HPDE6-E6E7 (cell line): ENCODE results near the gene SEH1L.
A peak's percentile ranks its signal among the peaks of the same experiment; 100 is the strongest.
"Not testable (repeated sequence)": the region's sequence is repeated elsewhere in the genome, so short reads cannot be mapped to it uniquely, and the experiment has no call there.

ENCODE experiments used
- DNase-seq: peaks from one replicate; pipeline ENCODE4 v3.0.0; 2011; ENCODE audit warnings: missing footprints; ENCODE audit errors: extremely low spot score

The SEH1L gene, protein sequence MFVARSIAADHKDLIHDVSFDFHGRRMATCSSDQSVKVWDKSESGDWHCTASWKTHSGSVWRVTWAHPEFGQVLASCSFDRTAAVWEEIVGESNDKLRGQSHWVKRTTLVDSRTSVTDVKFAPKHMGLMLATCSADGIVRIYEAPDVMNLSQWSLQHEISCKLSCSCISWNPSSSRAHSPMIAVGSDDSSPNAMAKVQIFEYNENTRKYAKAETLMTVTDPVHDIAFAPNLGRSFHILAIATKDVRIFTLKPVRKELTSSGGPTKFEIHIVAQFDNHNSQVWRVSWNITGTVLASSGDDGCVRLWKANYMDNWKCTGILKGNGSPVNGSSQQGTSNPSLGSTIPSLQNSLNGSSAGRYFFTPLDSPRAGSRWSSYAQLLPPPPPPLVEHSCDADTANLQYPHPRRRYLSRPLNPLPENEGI

DNA sequence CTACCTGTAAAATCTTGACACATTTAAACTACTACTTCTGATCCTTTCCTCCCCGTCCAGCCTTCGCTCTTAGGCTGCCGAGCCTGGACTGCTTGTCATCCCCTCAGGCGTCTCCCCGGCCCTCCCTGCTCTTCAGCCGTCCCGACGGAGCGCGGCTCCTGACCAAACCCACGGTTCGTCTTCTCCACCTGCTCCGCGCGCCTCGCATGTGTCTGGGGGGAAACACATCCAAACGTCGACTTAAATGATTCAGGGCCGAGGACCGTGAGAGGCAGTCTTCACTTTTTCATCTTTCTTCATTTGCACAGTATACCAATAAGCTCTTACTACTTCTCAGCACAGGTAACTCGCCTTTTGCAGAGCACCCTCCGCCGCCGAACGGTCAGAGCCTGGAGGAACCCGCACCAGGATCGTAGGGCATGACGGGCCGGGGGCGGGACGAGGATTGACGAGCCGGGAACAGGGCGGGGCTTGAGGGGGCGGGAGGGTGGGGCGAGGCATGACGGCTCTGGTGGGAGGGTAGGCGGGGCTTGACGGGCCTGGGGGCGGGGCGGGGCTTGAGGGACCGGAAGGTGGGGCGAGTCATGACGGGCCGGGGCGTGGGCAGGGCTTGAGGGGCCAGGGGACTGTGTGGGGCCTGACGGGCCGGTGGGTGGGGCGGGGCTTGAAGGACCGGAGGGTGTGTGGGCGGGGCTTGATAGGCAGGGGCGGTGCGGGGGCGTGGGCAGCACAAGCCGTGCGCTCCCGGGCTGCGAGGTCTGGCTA lies at the start of gene SEH1L:
Gene SEH1L, plus strand, starts transcription at position 727 of the 765 bp plus-strand sequence. CDS start 111 bp downstream, outside the sequence.
- peak; percentile 92 for DNase-seq

DNA sequence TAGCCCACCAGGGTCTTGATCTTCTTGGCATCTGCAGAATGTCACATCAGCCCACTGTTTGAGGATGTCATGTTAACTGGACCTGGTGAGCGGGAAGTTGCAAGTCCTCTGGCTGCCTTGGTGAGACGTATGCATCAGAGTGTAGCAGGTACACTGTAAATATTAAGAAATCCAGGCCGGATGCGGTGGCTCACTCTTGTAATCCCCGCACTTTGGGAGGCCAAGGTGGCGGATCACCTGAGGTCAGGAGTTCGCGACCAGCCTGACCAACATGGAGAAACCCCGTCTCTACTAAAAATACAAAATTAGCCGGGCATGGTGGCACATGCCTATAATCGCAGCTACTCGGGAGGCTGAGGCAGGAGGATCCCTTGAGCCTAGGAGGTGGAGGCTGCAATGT lies 46.6 kb upstream of the SEH1L start:
- DNase-seq: not testable (repeated sequence)

DNA sequence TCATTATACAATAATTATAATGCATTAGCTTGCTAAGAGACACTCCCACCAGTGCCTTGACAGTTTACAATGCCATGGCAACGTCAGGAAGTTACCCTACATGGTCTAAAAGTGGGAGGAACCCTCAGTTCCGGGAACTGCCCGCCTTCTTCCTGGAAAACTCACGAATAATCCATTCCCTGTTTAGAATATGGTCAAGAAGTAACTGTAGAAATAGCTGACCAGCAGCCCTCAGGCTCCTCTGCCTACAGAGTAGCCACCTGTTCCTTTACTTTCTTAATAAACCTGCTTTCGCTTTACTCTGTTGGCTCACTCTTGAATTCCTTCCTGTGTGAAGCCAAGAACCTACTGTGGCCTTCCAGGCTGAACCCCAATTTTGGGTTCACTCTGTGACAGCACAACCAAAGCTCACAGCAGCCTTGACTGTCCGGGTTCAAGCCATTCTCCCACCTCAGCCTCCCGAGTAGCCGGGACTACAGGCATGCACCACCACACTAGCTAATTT lies 43.7 kb upstream of the SEH1L start:
- no peak for DNase-seq

DNA sequence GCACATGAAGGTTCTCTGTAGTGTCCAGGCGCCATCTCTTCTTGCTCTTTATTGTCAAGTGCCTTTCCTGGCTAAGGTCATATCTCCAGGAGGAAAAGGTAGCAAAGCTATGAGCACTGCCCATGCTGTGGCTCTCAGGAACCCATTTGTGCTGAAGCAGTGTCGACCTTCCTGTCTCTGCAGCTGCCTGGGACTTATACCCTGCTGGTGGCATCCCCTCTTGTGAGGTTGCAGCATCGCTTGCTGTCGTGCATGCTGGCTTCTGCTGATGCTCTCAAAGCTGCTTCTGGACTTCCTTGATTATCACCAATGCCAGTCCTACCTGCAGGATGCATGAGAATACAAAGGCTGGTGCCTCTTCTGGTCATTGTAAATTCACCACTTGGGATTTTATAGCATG lies 41.7 kb upstream of the SEH1L start:
- DNase-seq: no peak

DNA sequence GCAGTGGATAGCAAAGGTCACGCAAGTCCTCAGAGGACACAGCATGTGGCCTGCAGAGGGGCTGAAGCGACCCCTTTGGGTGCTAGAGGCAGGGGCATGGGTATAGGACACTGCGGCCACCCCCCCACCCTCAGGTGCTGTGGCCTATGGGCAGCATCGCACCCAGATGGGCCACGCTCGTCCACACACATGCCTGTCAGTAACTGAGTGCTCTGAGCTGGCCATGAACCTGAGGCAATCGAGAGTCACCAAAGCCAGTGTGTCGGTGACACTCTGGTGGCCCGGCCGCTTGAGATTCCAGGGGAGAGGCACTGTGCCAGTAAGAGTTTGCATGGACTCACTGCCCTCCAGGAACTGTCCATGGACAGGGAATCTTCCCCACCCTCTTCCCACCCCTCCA lies 41.0 kb upstream of the SEH1L start:
- DNase-seq: no peak

DNA sequence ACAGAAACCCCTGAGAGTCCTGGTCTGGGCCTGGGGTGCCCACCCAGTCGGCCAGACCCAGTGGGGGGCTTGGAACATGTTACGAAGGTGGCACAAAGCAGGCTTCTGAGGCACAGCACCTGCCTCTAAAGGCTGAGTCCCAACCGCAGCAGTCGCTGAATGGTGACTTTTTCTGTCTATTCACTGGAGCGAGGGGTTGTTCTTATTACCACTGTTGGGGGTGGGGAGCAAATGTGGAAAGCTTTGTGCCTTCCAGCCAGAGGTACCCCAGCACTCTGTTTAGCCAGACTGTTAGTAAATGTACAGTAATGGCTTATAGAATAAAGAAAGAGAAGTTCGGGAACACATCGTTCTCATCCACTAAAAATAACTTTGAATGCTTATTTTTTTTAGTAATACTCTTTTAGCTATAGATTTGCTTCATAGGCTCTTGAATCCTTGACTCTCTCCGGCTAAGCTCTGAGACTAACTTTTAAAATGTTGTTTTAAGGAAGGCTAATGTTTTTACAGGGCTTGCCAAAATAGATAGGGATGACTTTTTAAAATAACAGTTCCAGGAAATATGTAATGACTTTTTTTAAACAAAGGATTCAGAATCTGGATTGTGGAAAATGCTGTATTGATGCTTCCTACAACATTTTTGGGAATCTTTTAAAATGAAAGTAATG lies 40.4 kb upstream of the SEH1L start:
- no peak for DNase-seq

DNA sequence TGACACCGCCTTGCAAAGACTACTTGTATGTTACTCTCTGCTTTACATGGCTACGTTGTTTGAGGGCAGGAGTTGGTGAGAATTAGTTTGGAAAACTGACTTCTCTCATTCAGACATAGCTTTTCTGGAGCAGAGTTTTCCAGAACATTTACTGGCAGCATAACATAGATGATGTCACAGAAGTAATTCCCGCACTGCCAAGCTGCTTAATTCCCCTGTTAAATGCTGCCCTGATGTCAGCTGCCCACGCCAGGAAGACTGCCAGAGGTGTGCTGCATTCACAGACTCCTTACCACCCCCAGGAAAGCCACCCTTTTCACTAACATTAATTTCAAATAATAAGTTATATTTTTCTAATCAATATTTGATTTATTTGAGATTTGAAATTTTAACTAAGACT lies 39.1 kb upstream of the SEH1L start:
- DNase-seq: no peak

DNA sequence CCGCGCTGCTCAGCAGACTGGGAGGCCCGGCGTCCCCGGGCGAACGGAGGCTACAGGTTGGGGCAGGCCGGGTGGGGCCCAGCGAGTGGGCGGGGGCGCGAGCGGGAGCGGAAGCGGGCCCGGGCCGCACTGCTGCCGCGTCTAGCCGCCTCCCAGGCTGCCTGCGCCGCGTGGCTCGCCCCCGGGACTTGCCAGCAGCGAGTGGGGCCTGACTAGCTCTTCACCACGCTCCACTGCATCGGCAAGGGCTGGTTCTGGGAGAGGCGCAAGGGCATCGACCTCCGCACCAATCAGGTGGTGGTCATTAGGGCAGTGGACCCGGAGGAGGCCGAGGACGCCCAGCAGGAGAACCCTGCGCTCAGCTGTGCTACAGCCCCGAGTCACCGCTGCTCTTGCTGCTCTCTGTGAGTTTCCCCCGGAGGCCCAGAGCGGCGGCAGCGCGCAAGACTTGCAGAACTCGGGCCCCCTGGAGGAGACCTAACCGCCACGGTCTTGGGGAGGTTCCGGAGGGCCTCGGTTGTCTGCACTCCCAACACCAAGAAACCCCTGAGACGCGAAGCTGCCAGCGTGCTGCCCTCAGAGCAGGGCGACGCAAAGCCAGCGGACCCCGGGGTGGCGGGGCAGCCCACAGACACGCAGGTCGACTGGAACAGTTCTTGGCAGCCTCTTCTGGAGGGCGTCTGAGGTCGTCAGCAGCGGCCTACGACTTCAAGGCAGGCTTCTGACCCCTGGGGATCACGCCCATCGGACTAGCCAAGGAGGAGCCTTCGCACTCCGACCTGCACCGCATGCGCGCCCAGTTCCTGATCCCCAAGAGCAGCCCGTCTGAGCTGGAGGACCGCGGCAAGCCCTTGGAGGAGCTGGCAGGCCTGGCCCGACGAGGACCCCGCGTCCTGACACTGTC lies 36.5 kb upstream of the SEH1L start:
- no peak for DNase-seq

DNA sequence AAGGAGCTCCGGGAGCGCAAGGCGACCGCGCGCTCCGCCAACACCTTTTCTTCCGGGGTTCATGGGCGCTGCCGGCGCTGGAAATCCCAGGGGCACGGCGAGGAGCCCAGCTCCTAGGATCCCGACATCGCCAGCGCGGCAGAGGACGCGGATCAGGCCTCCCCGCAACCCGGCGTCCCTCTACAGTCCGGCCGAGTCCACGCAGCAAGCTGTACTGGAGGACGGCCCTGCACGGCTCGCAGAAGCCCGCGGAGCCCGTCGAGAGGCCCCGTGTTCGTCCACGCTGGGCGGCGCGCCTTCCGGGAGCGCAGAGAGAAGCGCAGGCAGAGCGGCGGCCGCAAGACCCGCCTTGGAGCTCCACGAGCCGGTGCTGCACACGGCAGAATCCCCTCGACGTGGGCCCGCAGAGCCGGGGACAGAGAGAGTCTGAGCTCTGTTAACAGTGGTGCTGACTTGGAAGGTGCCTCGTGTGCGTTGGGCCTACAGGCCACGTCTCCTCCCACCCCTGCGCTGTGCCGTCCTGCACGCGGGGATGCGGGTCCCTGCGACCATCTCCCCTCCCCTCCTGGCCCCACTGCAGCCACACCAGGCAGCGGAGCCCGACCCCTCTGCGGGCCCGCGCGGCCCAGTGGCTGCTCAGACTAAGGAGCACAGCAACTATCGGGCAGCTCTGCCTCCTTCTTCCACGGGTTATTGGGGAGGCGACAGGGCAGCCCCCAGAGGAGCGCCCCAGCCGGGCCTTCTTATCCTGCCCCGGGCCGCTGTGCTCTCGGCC lies 35.7 kb upstream of the SEH1L start:
- no peak for DNase-seq

DNA sequence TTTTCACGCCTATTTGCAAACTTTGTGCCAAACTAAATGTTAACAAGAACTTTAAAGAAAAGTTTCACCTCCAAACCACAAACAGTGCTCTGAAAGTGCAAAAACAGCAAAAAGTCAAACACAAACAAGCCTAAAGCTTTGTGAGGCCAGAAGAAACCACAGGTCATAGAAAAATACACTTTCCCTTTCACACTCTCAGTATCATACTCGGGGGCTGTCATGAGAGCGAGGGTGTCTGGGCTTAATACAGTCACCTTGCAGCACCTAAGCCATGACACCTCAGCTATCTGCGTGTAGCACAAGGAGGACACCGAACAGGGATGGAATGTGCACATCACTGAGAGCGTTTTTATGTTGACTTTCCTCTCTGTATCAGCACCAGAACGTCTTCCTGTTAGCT lies 26.6 kb upstream of the SEH1L start:
- no peak for DNase-seq

DNA sequence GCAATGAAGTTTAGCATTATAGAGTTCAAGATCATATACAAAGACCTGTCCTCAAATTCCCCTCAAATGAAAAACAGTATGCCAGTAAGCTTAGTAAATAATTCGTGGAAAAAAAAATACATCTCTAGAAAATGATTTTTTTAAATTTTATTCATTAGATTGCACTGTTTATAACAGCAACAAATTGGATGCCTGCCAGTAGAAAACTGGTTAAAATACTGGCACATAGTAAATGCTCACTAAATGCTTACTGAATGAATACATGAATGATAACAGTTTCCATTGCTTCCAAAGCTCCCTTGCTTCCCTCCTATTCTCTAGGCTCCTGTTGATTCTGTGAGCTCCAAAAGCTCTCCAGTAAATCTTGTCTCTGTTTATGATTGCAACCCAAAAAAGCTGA lies 25.5 kb upstream of the SEH1L start:
- DNase-seq: no peak

DNA sequence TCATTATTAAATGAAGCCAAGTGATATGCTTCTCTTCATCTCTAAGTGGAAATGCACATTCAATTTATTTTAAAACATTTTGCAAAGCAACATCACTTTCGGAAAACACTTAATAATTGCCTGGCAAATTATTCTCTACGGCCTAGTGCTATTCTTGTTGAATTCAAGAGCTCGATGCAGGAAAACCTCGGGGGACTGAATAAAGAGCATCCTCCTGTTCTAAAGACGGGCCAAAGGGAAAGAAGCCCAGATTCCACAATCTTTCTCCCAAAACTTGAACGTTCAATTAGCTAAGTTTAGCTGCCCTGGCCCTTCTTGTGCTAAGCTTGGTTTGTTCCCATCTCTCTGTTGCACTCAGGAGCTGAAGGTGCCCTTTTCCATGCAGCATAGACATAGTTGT lies 23.2 kb upstream of the SEH1L start:
- no peak for DNase-seq

DNA sequence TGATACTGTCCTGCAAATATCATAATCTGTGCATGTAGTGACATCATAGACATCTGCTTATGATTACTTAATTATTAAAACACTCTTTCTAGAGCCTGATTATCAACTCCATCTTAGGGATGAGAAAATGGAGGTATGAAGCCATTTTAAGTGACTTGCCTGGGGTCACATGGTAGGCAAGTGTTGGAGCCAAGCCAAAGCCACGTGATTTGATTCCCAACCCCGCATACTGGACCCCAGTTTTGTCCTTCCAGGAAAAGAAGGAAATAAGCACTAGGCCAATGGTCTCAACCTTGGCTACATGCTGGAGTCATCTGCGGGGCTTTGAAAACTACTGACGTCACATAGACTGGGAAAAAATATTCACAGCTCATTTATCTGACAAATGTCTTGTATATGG lies 19.6 kb upstream of the SEH1L start:
- no peak for DNase-seq

DNA sequence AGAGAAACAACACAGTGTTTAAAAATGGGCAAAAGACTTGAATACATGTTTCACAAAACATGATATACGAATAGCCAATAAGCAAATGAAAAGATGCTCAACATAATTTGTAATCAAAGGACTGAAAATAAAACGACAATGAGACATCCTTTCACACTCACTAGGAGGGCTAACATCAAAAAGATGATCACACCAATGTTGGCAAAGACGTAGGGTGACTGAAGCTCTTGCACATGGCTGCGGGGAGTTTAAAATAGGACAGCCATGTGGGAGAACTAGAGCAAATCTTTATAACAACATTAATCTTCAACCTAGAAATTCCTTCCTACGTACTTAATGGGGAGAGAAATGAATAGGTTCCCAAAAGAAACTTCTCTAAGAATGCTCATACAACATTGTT lies 19.2 kb upstream of the SEH1L start:
- no peak for DNase-seq

DNA sequence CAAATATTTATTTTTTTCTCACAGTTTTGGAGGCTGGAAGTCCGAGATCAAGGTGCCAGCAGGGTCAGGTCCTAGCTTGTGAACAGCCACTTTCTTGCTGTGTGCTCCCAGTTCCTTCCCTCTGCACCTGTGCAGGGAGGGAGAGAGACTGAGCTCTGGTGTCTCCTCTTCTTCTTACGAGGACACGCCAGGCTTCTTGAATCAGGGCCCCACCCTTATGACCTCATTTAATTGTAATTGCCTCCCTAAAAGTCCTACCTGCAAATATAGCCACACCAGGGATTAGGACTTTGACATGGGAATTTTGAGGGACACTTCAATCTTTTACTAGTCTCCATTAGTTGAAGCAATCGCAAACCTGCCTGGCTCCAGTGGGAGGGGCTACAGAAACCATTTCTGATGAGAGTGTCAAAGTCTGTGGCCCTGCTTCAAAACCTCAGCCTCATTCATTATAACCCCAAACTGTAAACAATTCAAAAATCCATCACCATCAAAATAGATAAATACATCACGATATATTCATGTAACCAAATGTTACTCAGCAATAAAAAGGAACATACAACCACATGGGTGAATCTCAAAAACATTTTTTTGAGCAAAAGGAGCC lies 18.2 kb upstream of the SEH1L start:
- DNase-seq: no peak

DNA sequence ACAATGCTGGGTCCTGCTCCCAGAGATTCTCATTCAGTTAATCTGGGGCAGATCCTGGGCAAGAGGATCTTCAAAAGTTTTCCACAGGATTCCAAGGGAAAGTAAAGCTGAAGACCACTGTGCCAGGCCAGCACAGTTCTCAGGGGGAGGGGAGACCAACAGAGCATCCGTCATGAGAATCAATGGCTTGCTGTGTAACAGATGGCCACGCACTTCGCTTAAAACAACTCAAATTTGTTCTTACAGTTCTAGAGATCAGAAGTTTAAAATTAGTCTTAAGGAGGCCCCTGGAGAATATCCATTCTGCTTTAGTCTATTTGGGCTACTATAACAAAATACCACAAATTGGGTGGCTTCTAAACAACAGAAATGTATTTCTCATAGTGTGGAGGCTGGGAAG lies 17.4 kb upstream of the SEH1L start:
- DNase-seq: no peak

DNA sequence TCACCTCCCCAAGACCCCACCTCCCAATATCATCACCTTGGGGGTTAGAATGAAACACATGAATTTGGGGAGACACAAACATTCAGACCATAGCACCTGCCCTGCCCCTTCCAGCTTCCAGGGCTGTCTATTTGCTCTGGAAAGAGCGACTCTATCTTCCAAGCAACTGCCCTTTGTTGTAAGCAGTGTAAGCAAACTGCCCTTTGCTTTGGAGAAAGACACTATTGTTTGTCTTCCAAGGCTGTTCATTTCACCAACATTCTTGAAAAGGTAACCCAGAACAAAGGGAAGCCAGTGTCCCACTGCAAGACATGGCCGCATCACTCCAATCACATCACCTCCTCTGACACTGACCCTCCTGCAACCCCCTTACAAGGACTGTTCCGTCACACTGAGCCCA lies 16.9 kb upstream of the SEH1L start:
- DNase-seq: no peak

DNA sequence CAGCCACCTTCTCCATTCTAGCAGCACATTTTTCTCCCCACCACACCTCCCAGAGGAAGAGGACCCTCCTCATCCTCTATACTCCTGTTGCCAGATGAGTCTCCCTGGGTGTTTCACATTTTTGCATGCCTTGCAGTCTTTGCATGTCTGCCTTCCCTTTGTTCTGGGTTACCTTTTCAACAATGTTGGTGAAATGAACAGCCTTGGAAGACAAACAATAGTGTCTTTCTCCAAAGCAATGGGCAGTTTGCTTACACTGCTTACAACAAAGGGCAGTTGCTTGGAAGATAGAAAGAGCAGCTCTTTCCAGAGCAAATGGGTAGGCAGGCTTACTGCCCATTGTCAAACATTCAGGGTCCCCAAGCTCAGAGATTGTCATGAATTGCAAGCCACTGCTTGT lies 14.5 kb upstream of the SEH1L start:
- DNase-seq: no peak

DNA sequence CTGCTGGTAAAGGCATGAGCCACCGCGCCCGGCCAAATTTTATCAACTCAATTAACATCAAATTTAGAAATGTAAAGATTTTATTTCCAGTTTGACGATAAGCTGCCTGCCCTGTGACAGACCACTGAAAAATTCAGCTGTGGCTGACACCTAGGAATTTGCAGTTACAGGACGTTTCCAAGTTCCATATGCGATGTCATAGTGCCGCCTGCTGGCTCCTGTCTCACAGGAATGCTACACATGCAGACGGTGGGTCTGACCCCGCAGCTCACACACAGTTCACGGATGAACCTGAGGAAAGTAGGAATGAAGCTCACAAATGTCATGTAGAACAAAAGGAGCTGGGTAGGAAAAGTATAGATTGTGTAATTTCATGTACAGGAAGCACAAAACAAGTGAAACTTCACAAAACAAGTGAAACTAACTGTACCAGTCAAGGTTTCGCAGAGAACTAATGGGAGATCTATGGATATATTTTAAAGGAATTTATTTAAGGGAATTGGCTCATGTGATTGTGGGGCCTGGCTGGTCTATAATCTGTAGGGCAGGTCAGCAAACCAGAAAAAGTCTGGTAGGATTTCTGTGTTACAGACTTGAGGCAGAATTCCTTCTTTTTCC lies 13.2 kb upstream of the SEH1L start:
- peak; percentile 75 for DNase-seq

DNA sequence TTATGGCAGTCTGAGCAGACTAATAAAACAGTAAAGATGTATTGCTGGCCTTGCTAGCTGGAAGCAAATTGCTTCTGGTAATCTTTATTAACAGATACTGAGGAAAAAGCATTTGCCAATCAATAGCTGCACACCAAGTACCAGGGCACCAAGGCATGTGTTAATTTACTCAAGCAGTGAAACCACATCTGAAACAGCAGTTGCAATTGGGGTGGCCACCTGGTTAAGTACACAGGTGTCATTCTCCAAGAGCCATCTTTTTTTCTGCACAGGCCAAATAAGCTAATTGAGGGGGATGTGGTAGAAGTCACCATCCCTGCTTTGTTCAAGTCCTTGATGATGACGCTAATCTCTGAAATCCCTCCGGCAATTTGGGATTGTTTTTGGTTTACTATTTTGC lies 8.6 kb upstream of the SEH1L start:
- no peak for DNase-seq
